HFF-Myc (cell line): Measurements from ENCODE around the gene ELF2.
"Not testable (repeated sequence)": the region's sequence is repeated elsewhere in the genome, so short reads cannot be mapped to it uniquely, and the experiment has no call there.

Experiments used
- DNase-seq: peaks from one replicate; pipeline ENCODE4 v3.0.0-alpha.2; 2011; ENCODE audit warnings: low read depth; ENCODE audit errors: extremely low read depth
- H3K4me3 ChIP-seq: replicated peaks from 2 replicates; pipeline ENCODE4 v1.5.1; 2011; ENCODE audit warnings: low read depth, mild to moderate bottlenecking, control low read depth, low read length
- TF ChIP-seq, protein P1 (sequence below): IDR thresholded peaks from 2 replicates; pipeline ENCODE4 v1.5.1; 2012; ENCODE audit warnings: mild to moderate bottlenecking, low read depth, low read length, control low read depth; ENCODE audit errors: missing control alignments

The ELF2 gene

GRCh38 chr4:139038874-139039443 lies 138.1 kb downstream of the ELF2 start:
- TF ChIP-seq, protein P1, sequence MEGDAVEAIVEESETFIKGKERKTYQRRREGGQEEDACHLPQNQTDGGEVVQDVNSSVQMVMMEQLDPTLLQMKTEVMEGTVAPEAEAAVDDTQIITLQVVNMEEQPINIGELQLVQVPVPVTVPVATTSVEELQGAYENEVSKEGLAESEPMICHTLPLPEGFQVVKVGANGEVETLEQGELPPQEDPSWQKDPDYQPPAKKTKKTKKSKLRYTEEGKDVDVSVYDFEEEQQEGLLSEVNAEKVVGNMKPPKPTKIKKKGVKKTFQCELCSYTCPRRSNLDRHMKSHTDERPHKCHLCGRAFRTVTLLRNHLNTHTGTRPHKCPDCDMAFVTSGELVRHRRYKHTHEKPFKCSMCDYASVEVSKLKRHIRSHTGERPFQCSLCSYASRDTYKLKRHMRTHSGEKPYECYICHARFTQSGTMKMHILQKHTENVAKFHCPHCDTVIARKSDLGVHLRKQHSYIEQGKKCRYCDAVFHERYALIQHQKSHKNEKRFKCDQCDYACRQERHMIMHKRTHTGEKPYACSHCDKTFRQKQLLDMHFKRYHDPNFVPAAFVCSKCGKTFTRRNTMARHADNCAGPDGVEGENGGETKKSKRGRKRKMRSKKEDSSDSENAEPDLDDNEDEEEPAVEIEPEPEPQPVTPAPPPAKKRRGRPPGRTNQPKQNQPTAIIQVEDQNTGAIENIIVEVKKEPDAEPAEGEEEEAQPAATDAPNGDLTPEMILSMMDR = no peak
- no peak for DNase-seq
- no peak overlapping the region for H3K4me3 ChIP-seq

- TF ChIP-seq, protein P1 = no peak
- H3K4me3 ChIP-seq = no peak overlapping the region
- no peak for DNase-seq
These were observed 140.1 kb downstream of the ELF2 start for GRCh38 chr4:139036885-139037284.

- TF ChIP-seq, protein P1 = no peak
- no peak overlapping the region for H3K4me3 ChIP-seq
- DNase-seq = no peak
These were observed 141.4 kb downstream of the ELF2 start for GRCh38 chr4:139035650-139036049.

- H3K4me3 ChIP-seq = no peak overlapping the region
- TF ChIP-seq, protein P1 = peak; percentile 81
- DNase-seq = peak; percentile 72
These were observed 146.3 kb downstream of the ELF2 start for GRCh38 chr4:139030614-139031235.

DNA sequence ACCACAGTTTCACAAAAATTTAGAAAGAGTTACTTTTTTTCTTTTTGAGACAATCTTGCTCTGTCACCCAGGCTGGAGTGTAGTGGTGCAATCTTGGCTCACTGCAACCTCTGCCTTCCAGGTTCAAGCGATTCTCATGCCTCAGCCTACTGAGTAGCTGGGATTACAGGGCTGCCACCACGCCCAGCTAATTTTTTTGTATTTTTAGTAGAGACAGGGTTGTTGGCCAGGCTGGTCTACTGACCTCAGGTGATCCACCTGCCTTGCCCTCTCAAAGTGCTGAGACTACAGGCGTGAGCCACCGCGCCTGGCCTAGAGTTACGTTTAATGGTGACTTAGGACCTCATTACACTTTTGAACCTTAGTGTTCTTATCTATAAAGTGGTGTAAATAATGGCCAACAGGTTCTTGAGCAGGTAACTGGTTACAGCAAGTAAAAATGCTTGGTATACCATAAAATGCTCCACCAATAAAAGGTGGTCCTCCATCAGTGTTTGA lies 147.1 kb downstream of the ELF2 start:
- H3K4me3 ChIP-seq, DNase-seq: not testable (repeated sequence)

- H3K4me3 ChIP-seq = no peak overlapping the region
- no peak for DNase-seq
- TF ChIP-seq, protein P1 = no peak
These were observed 148.8 kb downstream of the ELF2 start for GRCh38 chr4:139028191-139028661.

- H3K4me3 ChIP-seq = no peak overlapping the region
- no peak for DNase-seq
- TF ChIP-seq, protein P1 = no peak
These were observed 149.2 kb downstream of the ELF2 start for GRCh38 chr4:139027776-139028175.
